Measurements from ENCODE around the gene FOXJ3. TPM values are rescaled to one million over a fixed set of nuclear protein-coding genes. Genes with fewer than 3 reads are reported as not detected.

Gene FOXJ3
- total RNA-seq, 1 donor, result 38.0 TPM

- DNase-seq (ENCODE audit: low read depth), result no peak
- H3K4me3 ChIP-seq (ENCODE audit: low read depth, low read length), result no peak overlapping the region
- no peak for TF ChIP-seq CTCF (IDR thresholded peaks at IDR 0.05; ENCODE audit: insufficient read depth, low read length)
Measured at GRCh38 chr1:42142894-42143675, 191.9 kb downstream of the FOXJ3 start.

GRCh38 chr1:42141978-42142377 lies 193.1 kb downstream of the FOXJ3 start:
- no peak for DNase-seq (ENCODE audit: low read depth)
- H3K4me3 ChIP-seq (ENCODE audit: low read depth, low read length), result no peak overlapping the region
- no peak for TF ChIP-seq CTCF (IDR thresholded peaks at IDR 0.05; ENCODE audit: insufficient read depth, low read length)

GRCh38 chr1:42140191-42140590 lies 194.8 kb downstream of the FOXJ3 start:
- DNase-seq (ENCODE audit: low read depth), result no peak
- TF ChIP-seq CTCF (IDR thresholded peaks at IDR 0.05; ENCODE audit: insufficient read depth, low read length), result no peak
- H3K4me3 ChIP-seq (ENCODE audit: low read depth, low read length), result no peak overlapping the region

GRCh38 chr1:42139444-42139843 lies 195.6 kb downstream of the FOXJ3 start:
- no peak for TF ChIP-seq CTCF (IDR thresholded peaks at IDR 0.05; ENCODE audit: insufficient read depth, low read length)
- DNase-seq (ENCODE audit: low read depth), result no peak
- H3K4me3 ChIP-seq (ENCODE audit: low read depth, low read length), result no peak overlapping the region

GRCh38 chr1:42138586-42138985 lies 196.4 kb downstream of the FOXJ3 start:
- DNase-seq (ENCODE audit: low read depth), result no peak
- TF ChIP-seq CTCF (IDR thresholded peaks at IDR 0.05; ENCODE audit: insufficient read depth, low read length), result no peak
- H3K4me3 ChIP-seq (ENCODE audit: low read depth, low read length), result no peak overlapping the region

- no peak for TF ChIP-seq CTCF (IDR thresholded peaks at IDR 0.05; ENCODE audit: insufficient read depth, low read length)
- H3K4me3 ChIP-seq (ENCODE audit: low read depth, low read length), result no peak overlapping the region
- DNase-seq (ENCODE audit: low read depth), result no peak
Measured at GRCh38 chr1:42137766-42138165, 197.3 kb downstream of the FOXJ3 start.

GRCh38 chr1:42136466-42136865 lies 198.6 kb downstream of the FOXJ3 start:
- TF ChIP-seq CTCF (IDR thresholded peaks at IDR 0.05; ENCODE audit: insufficient read depth, low read length), result no peak
- DNase-seq (ENCODE audit: low read depth), result no peak
- no peak overlapping the region for H3K4me3 ChIP-seq (ENCODE audit: low read depth, low read length)

Measured in fibroblast of the aortic adventitia (primary cell).